ENCODE measurements around the gene PDZD7.

PDZD7 gene

DNA sequence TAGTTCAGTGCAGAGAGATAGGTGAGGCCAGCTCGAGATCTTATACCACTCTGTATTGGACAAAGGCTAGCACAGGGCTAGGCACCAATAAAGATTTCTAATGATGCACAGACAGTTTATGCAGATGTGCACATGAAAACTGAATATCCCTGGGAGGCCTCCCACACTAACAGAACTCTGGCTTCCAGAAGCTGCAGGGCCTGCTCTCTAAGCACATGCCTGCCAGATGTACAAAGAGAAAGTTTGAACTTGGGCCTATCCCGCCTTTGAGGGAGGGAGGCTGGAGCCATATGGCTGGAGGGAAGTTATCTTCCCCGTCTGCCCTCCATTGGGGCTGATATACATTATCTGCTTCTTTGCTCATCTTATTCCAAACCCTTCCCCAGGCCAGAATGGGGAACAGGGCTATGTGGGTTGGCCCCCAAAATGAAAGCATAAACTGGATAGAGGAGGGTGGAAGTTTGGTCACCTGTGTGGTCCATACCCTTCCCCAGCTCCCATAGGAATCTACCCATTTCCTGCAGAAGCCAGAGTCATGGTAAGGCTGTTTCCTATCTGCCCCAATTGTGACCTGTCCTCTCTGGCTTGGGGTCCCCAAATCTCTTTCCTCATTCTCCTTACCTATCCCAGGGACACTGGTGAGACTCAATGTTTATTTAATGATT is 34.7 kb upstream of the PDZD7 start:
- Histone ChIP-seq H3K4me1 (peaks cover 35% of the 10 kb centered on the region), H3K36me3 (replicated peaks) (no peaks in the 10 kb centered on the region)

DNA sequence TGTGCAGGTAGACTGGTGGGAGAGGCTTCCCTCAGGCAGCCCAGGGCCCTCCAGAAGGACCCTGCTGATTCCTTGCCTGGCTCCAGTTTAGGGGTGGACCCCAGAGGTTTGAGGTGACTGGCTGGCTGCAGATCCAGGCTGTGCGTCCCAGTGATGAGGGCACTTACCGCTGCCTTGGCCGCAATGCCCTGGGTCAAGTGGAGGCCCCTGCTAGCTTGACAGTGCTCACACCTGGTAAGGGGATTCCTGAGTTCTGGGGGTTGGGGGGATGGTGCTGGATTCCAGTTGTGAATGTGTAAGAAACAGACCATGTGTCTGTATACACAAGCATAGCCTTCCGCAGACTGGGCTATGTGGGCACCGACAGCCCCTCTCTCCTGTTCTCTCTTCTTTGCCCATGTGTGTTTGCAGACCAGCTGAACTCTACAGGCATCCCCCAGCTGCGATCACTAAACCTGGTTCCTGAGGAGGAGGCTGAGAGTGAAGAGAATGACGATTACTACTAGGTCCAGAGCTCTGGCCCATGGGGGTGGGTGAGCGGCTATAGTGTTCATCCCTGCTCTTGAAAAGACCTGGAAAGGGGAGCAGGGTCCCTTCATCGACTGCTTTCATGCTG is 33.6 kb upstream of the PDZD7 start:
- Histone ChIP-seq H3K27me3 (ENCODE audit: low read depth) (no peaks in the 10 kb centered on the region), H3K4me1 (peaks cover 37% of the 10 kb centered on the region), H3K4me3 (no peak overlapping the region), H3K9me3 (no peaks in the 10 kb centered on the region), H3K36me3 (replicated peaks) (no peaks in the 10 kb centered on the region)
- in situ Hi-C loops (cut with MboI; ENCODE audit: low sequenced_read_pairs) = no loop called here
- DNase-seq (ENCODE audit: low spot score in 2 of 2) = no peak

More for the DNA sequence above, 34.7 kb upstream of the PDZD7 start:
- peak overlapping the region; percentile 44 for H3K4me3 ChIP-seq
- H3K9me3 ChIP-seq = no peaks in the 10 kb centered on the region
- no peak for DNase-seq (ENCODE audit: low spot score in 2 of 2)
- H3K27me3 ChIP-seq (ENCODE audit: low read depth) = no peaks in the 10 kb centered on the region
- in situ Hi-C loops (cut with MboI; ENCODE audit: low sequenced_read_pairs) = no loop called here

DNA sequence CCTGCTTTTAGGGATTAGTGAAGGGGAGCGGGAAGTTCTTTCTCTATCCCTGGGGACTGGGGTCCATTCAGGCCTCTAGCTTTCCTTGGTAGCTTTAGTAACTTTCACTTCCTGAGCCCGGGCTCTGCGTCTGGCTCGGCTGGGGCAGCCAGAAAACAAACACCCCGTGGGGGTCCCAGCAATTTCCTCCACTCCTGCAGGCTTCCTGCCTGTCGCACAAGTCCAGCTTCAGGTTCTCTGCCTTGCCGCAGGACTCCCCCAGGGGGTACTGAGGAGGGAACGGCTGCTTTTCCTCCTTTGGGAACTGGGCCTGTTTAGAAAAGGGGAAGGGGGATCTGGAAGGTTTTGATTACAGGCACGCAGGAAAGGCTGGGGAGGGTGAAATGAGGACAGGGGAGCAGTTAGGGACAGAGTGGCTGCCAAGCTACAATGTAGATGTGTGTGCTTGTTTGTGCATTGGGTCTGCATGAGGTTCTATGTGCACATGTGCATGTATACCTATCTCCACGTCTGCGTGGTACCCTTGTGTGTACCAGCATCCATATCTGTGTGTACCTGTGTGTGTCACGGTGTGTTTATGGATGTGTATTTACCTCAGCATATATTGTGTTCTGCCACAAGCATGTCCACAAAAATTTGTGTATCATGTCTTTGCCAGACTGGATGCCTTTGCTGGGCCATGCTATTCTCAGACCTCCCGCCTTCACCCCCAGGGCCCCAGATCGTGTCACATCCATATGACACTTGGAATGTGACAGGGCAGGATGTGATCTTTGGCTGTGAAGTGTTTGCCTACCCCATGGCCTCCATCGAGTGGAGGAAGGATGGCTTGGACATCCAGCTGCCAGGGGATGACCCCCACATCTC is 32.9 kb upstream of the PDZD7 start:
- Histone ChIP-seq H3K4me1 (peaks cover 42% of the 10 kb centered on the region), H3K27me3 (ENCODE audit: low read depth) (no peaks in the 10 kb centered on the region), H3K4me3 (peak overlapping the region; percentile 88), H3K9me3 (no peaks in the 10 kb centered on the region), H3K36me3 (replicated peaks) (peaks cover under 1% of the 10 kb centered on the region; the same call in 1 of the 2 replicates)
- peak; percentile 51 to 58 for DNase-seq (ENCODE audit: low spot score in 2 of 2)
- in situ Hi-C loops (cut with MboI; ENCODE audit: low sequenced_read_pairs) = no loop called here

DNA sequence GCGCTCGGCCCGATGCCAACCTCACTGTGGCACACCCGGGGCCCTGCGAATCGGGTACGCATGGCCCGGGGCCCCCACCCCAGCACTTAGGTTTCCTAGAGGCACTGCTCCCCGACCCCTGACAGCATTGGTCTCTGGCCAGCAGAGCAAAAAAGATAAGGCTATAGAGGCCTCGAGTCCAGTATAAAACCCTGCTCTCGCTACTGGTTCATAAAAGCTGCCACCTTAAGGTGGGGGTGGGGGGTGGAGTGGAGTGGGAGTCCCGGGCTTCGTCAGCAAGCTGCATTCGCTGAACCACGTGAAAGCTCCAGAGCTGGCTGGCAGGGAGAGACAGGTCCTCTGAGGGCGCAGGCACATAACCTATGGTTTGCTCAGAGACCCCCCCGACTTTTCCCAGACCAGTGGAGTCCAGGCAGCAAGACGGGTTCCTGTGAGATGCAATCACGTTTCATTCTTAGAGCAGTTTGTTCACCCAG is 32.2 kb upstream of the PDZD7 start:
- in situ Hi-C loops (cut with MboI; ENCODE audit: low sequenced_read_pairs) = no loop called here
- DNase-seq (ENCODE audit: low spot score in 2 of 2) = peak in 1 of 2 experiments; percentile 42
- H3K9me3 ChIP-seq = no peaks in the 10 kb centered on the region
- H3K27me3 ChIP-seq (ENCODE audit: low read depth) = no peaks in the 10 kb centered on the region
- H3K4me3 ChIP-seq = peak overlapping the region; percentile 88
- H3K36me3 ChIP-seq (replicated peaks) = peaks cover 3% of the 10 kb centered on the region; the same call in 1 of the 2 replicates
- peaks cover 46% of the 10 kb centered on the region for H3K4me1 ChIP-seq

DNA sequence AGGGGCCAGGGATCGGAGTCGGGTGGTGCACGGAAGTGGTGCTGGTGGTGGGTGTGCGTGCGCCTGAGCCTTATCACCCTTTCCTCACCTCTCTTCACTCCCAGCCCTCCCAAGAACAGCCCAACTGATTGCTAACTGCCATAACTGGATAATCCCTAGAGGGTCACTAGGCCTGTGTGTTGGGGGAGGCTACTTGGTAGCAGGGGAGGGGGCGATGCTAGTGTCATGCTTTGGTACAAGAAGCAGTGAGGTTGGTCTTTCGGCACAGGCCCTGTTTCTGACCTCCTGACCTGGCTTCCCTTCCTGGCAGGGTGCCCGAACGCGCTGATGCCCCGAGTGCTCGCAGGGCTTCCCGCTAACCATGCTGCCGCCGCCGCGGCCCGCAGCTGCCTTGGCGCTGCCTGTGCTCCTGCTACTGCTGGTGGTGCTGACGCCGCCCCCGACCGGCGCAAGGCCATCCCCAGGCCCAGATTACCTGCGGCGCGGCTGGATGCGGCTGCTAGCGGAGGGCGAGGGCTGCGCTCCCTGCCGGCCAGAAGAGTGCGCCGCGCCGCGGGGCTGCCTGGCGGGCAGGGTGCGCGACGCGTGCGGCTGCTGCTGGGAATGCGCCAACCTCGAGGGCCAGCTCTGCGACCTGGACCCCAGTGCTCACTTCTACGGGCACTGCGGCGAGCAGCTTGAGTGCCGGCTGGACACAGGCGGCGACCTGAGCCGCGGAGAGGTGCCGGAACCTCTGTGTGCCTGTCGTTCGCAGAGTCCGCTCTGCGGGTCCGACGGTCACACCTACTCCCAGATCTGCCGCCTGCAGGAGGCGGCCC is 31.5 kb upstream of the PDZD7 start:
- no peaks in the 10 kb centered on the region for H3K27me3 ChIP-seq (ENCODE audit: low read depth)
- in situ Hi-C loops (cut with MboI; ENCODE audit: low sequenced_read_pairs) = no loop called here
- no peaks in the 10 kb centered on the region for H3K9me3 ChIP-seq
- peaks cover 3% of the 10 kb centered on the region; the same call in 1 of the 2 replicates for H3K36me3 ChIP-seq (replicated peaks)
- peak overlapping the region; percentile 88 for H3K4me3 ChIP-seq
- peaks cover 43% of the 10 kb centered on the region for H3K4me1 ChIP-seq
- DNase-seq (ENCODE audit: low spot score in 2 of 2) = peak; percentile 64 to 84

DNA sequence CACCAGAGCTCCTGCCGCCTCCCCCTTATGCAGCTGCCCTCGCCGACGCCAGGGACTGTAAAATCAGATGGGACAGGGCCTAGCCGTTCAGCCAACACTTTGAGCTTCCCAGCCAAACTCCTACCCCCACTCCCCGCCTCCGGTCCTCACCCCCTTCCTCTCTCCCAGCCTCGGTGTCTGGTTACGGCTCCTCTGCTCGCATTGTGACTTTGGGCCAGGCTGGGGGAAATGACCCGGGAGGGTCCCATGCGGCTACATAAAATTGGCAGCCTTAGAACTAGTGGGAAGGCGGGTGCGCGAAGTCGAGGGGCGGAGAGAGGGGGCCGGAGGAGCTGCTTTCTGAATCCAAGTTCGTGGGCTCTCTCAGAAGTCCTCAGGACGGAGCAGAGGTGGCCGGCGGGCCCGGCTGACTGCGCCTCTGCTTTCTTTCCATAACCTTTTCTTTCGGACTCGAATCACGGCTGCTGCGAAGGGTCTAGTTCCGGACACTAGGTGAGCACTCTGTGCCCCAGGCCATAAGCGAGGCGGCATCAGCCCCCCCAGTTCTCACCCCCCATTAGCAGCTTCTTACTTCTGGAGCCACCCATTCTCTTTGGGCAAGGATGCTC is 30.8 kb upstream of the PDZD7 start, which contains the start of gene KAZALD1:
KAZALD1 (plus strand) TSS at position 366 of the 608 bp plus-strand sequence. CDS start 604 bp downstream, outside the sequence.
- no peaks in the 10 kb centered on the region for H3K9me3 ChIP-seq
- in situ Hi-C loops (cut with MboI; ENCODE audit: low sequenced_read_pairs) = no loop called here
- peaks cover 43% of the 10 kb centered on the region for H3K4me1 ChIP-seq
- peak within 1 kb of the TSS; percentile 88 for H3K4me3 ChIP-seq
- peak; percentile 74 to 81 for DNase-seq (ENCODE audit: low spot score in 2 of 2)
- peaks cover 3% of the 10 kb centered on the region; the same call in 1 of the 2 replicates for H3K36me3 ChIP-seq (replicated peaks)
- H3K27me3 ChIP-seq (ENCODE audit: low read depth) = no peaks in the 10 kb centered on the region

DNA sequence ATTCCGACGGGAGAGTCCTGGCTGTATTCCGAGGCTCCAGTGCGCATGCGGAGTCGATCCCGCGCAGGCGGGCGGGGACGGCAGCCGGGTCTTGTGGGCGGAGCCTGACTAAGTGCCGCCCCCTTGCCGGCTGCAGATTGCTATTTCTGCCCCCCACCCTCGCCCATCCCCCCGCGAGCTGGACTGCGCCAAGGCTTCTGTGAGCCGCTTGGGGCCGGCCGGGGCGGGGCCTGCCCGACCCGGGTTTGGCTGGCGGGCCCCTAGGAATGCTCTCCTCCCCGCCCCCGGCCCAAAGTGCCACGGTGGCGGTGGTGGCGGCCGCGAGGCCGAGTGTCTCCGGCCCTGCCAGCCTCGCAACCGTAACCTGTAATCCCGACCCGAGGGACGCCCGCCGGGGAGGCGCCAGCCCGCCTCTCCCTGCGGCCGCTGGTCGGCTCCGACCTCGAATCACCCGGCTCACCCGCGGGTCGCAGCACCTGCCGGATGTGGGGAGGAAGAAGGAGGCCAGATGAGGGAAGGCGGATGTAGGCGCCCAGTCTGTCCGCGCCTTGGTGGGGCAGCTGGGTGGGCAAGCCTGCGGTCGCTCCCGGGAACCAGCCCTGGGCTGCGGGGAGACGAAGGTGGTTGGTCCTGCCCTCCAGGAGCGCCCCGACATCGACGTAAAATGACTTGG is 30.2 kb upstream of the PDZD7 start:
- peaks cover 43% of the 10 kb centered on the region for H3K4me1 ChIP-seq
- H3K9me3 ChIP-seq = no peaks in the 10 kb centered on the region
- no peaks in the 10 kb centered on the region for H3K27me3 ChIP-seq (ENCODE audit: low read depth)
- DNase-seq (ENCODE audit: low spot score in 2 of 2) = peak; percentile 78 to 98
- H3K4me3 ChIP-seq = peak overlapping the region; percentile 88
- H3K36me3 ChIP-seq (replicated peaks) = peaks cover 3% of the 10 kb centered on the region; the same call in 1 of the 2 replicates
- in situ Hi-C loops (cut with MboI; ENCODE audit: low sequenced_read_pairs) = no loop called here

DNA sequence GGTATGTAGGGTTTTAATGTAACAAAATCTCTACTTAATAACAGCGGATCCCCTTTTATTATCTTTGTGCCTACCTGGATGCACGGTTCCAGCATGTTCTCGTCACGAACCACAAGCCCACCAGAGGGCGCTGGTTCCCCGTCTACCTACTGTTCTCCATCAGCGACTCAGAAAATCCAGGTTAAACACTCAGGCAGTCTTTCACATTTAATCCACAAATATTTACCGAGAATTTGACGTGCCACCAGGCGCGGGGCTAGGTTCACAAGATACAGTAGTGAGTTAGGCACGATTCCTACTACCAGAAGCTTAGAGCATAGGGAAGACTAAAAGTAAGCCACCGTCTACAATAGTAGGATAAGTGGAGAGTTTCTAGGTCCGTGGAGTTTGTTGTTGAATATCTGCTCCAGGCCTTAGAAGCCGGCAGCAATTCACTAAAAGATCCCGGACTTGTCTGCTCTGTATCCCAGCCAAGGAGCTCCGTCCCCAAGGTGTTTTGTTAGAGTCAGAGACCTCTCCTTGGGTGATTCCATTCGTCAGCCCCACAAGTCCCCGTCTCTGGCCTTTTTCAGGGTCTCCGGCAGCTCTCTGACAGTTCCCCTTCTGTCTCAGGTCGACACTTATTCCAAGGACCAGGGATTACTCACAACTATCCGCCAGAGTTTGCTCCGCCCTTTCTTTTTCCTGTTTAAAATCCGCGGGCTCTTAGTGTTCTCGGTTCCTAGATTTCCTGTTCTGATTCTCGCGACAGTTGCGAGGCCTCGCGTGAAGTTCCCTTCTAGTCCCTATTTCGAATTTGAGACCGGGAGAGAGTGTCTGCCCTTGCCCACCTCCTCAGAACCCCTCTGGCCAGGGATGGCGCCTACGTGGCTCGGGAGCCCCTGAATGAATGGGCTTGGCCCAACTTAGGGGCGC is 29.4 kb upstream of the PDZD7 start:
- peak; percentile 92 to 95 for DNase-seq (ENCODE audit: low spot score in 2 of 2)
- in situ Hi-C loops (cut with MboI; ENCODE audit: low sequenced_read_pairs) = no loop called here

DNA sequence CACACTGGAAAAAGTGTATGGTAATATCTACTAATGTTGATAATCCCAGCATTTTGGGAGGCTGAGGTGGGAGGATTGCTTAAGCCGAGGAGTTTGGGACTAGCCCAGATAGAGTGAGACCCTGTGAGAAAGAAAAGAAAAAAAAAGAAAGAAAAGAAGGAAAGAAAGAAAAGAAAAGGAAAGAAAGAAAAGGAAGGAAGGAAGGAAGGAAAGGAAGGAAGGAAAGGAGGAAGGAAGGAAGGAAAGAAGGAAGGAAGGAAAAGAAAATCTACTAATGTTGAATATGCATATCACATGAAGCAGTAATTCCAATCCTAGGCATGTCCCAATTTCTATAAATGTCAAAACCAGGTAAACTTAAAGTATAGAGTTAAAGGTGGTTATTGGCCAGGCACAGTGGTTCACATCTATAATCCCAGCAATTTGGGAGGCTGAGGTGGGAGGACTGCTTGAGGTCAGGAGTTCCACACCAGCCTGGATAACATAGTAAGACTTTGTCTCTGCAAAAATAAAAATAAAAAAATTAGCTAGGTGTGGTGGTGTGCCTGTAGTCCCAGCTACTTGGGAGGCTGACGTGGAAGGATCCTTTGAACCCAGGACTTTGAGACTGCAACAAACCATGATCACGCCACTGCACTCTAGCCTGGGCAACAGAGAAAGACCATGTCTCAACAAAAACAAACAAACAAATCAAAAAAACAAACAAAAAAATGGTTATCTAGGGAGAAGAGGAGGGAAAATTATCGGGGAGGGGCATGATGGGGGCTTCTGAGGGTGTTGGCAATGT is 25.6 kb upstream of the PDZD7 start:
- DNase-seq (ENCODE audit: low spot score in 2 of 2) = no peak
- no peaks in the 10 kb centered on the region for H3K9me3 ChIP-seq

More for the DNA sequence above, 29.4 kb upstream of the PDZD7 start:
- peaks cover 3% of the 10 kb centered on the region; the same call in 1 of the 2 replicates for H3K36me3 ChIP-seq (replicated peaks)
- H3K4me1 ChIP-seq = peaks cover 36% of the 10 kb centered on the region
- H3K9me3 ChIP-seq = no peaks in the 10 kb centered on the region
- H3K27me3 ChIP-seq (ENCODE audit: low read depth) = no peaks in the 10 kb centered on the region
- H3K4me3 ChIP-seq = peak overlapping the region; percentile 88

DNA sequence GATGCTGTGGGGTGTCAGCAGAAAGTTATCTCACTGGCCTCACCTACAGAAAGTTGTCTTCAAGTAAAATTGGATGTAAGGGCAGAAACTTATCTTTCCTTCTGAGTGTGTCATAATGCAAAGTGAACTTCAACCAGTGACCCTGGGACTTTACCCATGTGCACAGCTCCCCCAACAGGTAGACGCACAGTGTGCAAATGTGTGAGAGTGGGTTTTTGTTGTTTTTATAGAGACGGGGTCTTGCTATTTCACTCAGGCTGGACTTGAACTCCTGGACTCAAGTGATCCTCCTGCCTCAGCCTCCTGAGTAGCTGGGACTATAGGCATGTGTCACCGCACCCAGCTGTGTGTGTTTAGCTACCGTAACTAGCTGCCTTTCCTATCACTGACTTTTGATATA is 24.5 kb upstream of the PDZD7 start:
- in situ Hi-C loops (cut with MboI; ENCODE audit: low sequenced_read_pairs) = no loop called here
- Histone ChIP-seq H3K9me3 (no peaks in the 10 kb centered on the region), H3K4me1 (peaks cover 14% of the 10 kb centered on the region), H3K27me3 (ENCODE audit: low read depth) (no peaks in the 10 kb centered on the region), H3K36me3 (replicated peaks) (peaks cover 9% of the 10 kb centered on the region), H3K4me3 (no peak overlapping the region)
- DNase-seq (ENCODE audit: low spot score in 2 of 2) = no peak

More for the DNA sequence above, 25.6 kb upstream of the PDZD7 start:
- in situ Hi-C loops (cut with MboI; ENCODE audit: low sequenced_read_pairs) = no loop called here
- Histone ChIP-seq H3K27me3 (ENCODE audit: low read depth) (no peaks in the 10 kb centered on the region), H3K4me3 (no peak overlapping the region), H3K4me1 (peaks cover 15% of the 10 kb centered on the region), H3K36me3 (replicated peaks) (peaks cover 9% of the 10 kb centered on the region)

DNA sequence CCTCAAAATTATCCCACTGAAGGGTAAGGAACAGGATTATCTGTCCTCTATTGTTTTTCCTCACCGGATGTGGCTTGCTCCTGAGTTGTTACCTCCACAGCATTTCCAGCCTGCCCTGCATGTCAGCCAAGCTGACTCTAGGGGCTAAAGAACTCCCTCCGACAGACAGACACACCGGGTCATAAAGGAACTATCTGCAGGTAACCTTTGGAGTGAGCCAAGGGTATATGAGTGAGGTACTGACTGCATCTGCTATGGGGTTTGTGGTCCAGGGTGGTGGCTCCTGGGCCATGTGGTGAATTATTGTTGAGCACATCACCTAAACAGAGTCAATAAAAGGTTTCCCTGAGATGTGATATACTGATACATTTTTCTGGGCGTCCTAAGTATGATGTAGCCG is 23.9 kb upstream of the PDZD7 start:
- peaks cover 17% of the 10 kb centered on the region for H3K4me1 ChIP-seq
- no peak for DNase-seq (ENCODE audit: low spot score in 2 of 2)
- H3K4me3 ChIP-seq = no peak overlapping the region
- H3K27me3 ChIP-seq (ENCODE audit: low read depth) = no peaks in the 10 kb centered on the region
- peaks cover 9% of the 10 kb centered on the region for H3K36me3 ChIP-seq (replicated peaks)
- H3K9me3 ChIP-seq = no peaks in the 10 kb centered on the region
- in situ Hi-C loops (cut with MboI; ENCODE audit: low sequenced_read_pairs) = no loop called here

Measured in HAP-1 (cell line).